ENCODE results near the gene COL26A1.
"Not testable (repeated sequence)": the region's sequence is repeated elsewhere in the genome, so short reads cannot be mapped to it uniquely, and the experiment has no call there.

The COL26A1 gene

DNA sequence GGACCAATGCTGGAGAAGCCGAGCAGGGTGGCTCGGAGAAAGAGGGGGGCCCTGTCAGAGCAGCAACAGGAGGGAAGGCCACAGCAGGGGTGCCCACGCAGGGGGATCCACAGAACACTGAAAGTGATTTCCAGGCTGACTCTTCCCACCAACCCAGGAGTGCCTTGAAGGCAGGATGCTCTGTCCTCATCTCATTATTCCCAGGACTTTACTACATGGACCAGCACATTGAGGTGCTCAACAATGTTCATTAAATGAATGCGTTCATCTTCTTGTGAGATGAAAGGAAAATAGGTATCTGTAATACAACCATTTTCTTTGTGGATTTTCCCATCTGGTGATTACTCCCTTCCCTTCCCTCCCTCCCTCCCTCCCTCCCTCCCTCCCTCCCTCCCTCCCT, 71.0 kb downstream of the COL26A1 start:
- H3K27ac ChIP-seq (replicated peaks): no peak overlapping the region
- no peak for TF ChIP-seq POLR2AphosphoS5 (IDR thresholded peaks at IDR 0.05; ENCODE audit: low read depth)
- H3K27me3 ChIP-seq (ENCODE audit: insufficient read depth, poor library complexity, severe bottlenecking): peaks cover 6% of the 10 kb centered on the region
- no peak for DNase-seq (ENCODE audit: low read depth in 1 of 2, low spot score in 1 of 2)
- H3K4me3 ChIP-seq (replicated peaks; ENCODE audit: insufficient read depth, low read length): no peak overlapping the region

GRCh38 chr7:101434155-101434554, 71.5 kb downstream of the COL26A1 start:
- H3K27me3 ChIP-seq (ENCODE audit: insufficient read depth, poor library complexity, severe bottlenecking); H3K27ac ChIP-seq (replicated peaks); DNase-seq (ENCODE audit: low read depth in 1 of 2, low spot score in 1 of 2); H3K4me3 ChIP-seq (replicated peaks; ENCODE audit: insufficient read depth, low read length): not testable (repeated sequence)

DNA sequence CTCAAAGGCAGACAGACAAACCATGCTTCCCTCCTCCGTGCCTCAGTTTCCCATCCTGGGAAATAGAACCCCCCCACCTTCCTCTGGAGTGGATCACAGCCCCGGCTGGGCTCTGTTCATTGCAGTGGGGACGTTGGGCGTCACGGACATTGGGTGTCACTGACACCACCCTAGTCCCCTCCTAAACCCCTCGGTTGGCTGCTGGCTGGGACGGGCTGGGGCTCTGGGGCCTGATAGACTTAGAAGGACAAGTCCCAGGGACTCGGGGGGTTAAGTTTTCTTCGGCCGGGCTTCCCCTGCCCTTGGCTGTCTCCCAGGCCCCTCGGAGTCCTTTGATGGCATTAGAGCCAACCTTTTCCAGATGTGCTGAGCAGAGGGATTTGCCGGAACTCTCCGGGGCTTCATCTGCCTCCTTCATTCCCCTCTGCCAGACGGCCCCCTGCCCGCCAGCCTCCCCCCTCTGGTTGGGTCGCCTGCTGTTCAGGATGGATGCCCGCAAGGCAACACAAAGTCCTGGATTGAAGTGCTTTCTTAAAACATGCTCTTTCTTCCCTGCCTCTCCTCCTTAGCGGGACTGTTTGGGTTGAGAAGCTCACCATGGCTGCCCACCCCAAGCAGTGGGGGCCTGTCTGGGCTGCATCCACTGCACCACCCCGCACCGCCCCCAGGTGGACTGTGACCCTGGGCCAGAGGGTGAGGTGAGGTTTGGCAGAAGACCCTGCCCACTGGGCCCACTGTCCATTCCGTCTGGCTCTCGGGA, 73.0 kb downstream of the COL26A1 start:
- Histone ChIP-seq H3K4me3 (replicated peaks; ENCODE audit: insufficient read depth, low read length) (no peak overlapping the region), H3K27me3 (ENCODE audit: insufficient read depth, poor library complexity, severe bottlenecking) (peaks cover 6% of the 10 kb centered on the region), H3K27ac (replicated peaks) (no peak overlapping the region)
- DNase-seq (ENCODE audit: low read depth in 1 of 2, low spot score in 1 of 2): no peak
- TF ChIP-seq SPI1 (IDR thresholded peaks at IDR 0.05; ENCODE audit: borderline replicate concordance, low read depth) (no peak), POLR2AphosphoS5 (IDR thresholded peaks at IDR 0.05; ENCODE audit: low read depth) (no peak), GABPA (IDR thresholded peaks at IDR 0.05; ENCODE audit: low read depth) (no peak)
- TF ChIP-seq, protein P1, sequence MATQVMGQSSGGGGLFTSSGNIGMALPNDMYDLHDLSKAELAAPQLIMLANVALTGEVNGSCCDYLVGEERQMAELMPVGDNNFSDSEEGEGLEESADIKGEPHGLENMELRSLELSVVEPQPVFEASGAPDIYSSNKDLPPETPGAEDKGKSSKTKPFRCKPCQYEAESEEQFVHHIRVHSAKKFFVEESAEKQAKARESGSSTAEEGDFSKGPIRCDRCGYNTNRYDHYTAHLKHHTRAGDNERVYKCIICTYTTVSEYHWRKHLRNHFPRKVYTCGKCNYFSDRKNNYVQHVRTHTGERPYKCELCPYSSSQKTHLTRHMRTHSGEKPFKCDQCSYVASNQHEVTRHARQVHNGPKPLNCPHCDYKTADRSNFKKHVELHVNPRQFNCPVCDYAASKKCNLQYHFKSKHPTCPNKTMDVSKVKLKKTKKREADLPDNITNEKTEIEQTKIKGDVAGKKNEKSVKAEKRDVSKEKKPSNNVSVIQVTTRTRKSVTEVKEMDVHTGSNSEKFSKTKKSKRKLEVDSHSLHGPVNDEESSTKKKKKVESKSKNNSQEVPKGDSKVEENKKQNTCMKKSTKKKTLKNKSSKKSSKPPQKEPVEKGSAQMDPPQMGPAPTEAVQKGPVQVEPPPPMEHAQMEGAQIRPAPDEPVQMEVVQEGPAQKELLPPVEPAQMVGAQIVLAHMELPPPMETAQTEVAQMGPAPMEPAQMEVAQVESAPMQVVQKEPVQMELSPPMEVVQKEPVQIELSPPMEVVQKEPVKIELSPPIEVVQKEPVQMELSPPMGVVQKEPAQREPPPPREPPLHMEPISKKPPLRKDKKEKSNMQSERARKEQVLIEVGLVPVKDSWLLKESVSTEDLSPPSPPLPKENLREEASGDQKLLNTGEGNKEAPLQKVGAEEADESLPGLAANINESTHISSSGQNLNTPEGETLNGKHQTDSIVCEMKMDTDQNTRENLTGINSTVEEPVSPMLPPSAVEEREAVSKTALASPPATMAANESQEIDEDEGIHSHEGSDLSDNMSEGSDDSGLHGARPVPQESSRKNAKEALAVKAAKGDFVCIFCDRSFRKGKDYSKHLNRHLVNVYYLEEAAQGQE (IDR thresholded peaks at IDR 0.05; ENCODE audit: insufficient replicate concordance, low read depth): no peak
- TF ChIP-seq, protein P2, sequence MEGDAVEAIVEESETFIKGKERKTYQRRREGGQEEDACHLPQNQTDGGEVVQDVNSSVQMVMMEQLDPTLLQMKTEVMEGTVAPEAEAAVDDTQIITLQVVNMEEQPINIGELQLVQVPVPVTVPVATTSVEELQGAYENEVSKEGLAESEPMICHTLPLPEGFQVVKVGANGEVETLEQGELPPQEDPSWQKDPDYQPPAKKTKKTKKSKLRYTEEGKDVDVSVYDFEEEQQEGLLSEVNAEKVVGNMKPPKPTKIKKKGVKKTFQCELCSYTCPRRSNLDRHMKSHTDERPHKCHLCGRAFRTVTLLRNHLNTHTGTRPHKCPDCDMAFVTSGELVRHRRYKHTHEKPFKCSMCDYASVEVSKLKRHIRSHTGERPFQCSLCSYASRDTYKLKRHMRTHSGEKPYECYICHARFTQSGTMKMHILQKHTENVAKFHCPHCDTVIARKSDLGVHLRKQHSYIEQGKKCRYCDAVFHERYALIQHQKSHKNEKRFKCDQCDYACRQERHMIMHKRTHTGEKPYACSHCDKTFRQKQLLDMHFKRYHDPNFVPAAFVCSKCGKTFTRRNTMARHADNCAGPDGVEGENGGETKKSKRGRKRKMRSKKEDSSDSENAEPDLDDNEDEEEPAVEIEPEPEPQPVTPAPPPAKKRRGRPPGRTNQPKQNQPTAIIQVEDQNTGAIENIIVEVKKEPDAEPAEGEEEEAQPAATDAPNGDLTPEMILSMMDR (IDR thresholded peaks at IDR 0.05; ENCODE audit: insufficient read depth, low read length): no peak

GRCh38 chr7:101436221-101436735, 73.6 kb downstream of the COL26A1 start:
- DNase-seq (ENCODE audit: low read depth in 1 of 2, low spot score in 1 of 2): no peak
- TF ChIP-seq SPI1 (IDR thresholded peaks at IDR 0.05; ENCODE audit: borderline replicate concordance, low read depth) (no peak), POLR2AphosphoS5 (IDR thresholded peaks at IDR 0.05; ENCODE audit: low read depth) (no peak), GABPA (IDR thresholded peaks at IDR 0.05; ENCODE audit: low read depth) (no peak)
- TF ChIP-seq, protein P1 (IDR thresholded peaks at IDR 0.05; ENCODE audit: insufficient replicate concordance, low read depth): no peak
- TF ChIP-seq, protein P2 (IDR thresholded peaks at IDR 0.05; ENCODE audit: insufficient read depth, low read length): no peak
- H3K27ac ChIP-seq (replicated peaks): no peak overlapping the region
- H3K4me3 ChIP-seq (replicated peaks; ENCODE audit: insufficient read depth, low read length): no peak overlapping the region
- H3K27me3 ChIP-seq (ENCODE audit: insufficient read depth, poor library complexity, severe bottlenecking): peaks cover 6% of the 10 kb centered on the region
